Dedifferentiated amniotic fluid mesenchymal stem cell (primary cell): ENCODE data around the gene NME3.
"Not testable (repeated sequence)": the region's sequence is repeated elsewhere in the genome, so short reads cannot be mapped to it uniquely, and the experiment has no call there.

Source experiments
- DNase-seq: peaks from one replicate; pipeline ENCODE4 v3.0.0-alpha.2; 2016; ENCODE audit errors: extremely low spot score

The NME3 gene

DNA sequence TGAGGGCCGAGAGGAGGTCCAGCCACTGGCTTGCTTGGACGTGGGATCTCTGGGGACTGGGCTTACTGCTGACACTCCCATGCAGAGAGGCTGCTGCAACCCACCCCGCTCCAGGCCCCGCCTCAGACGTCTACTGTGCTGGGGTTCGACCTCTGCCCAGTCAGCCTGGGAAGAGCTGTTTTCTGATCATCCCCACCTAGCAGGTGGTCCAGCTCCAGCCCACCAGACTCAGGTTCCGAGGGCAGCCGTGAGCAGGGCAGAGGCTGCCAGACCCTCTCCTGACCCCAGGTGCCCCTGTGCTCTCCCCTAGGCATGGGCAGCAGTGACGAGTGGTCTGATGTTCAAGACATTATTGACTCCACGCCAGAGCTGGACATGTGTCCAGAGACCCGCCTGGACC, 23.4 kb downstream of the NME3 start:
- DNase-seq = no peak

DNA sequence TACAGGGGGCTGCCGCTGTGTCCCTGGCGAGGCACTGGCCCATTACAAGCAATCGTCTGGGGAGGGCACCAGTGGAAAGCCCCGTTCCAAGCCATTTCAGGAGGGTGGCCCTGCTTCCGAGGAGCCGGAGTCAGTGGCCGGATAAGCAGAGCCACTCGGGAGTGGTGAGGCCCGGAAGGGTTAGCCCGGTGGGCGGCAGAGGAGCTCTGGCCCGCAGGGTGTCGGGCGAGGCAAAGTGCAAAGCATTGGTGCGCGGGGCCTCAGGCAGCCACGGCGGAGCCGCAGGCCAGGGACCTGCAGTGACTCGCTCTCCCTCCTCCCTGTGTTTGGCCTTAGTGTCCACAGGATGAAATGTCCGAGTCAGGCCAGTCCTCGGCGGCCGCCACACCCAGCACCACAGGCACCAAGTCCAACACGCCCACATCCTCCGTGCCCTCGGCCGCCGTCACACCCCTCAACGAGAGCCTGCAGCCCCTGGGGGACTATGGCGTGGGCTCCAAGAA, 24.6 kb downstream of the NME3 start:
- DNase-seq = no peak

DNA sequence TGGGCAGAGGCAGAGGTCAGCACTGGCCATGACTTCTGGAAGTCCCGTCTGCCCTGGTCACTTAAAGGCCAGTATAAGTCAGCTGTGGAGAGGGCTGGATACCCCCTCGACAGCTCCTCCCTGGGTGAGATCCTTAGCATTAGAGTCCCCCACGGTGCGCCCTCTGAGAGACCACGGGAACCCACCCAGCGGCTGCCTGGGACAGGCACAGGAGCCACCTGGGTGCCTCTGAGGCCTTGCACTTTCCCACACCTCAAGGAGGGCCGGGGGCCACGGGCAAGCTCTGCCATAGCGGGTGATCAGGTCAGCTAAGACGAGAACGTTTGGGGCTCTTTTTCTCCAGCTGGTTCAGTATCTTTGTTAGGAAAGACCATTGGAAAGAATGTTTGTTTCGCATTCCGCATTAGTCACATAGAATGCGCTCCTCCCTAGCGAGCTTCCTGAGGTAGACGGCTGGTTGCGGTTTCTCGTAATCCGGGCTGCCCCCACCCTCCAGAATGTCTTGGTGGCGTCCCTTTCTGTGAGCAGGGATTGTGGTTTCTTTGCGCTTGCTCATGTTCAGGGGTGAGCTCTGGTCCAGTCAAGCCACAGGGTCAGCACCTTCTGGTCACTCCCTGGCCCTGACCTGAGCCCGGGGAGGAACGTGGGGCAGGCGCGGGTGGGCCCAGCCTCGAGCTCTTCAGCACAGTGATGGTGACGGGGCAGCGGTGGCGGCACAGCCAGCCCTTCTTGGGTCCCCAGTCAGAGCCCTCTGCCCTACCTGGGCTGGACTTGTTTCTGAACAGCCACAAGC, 25.2 kb downstream of the NME3 start:
- DNase-seq = peak; percentile 88

DNA sequence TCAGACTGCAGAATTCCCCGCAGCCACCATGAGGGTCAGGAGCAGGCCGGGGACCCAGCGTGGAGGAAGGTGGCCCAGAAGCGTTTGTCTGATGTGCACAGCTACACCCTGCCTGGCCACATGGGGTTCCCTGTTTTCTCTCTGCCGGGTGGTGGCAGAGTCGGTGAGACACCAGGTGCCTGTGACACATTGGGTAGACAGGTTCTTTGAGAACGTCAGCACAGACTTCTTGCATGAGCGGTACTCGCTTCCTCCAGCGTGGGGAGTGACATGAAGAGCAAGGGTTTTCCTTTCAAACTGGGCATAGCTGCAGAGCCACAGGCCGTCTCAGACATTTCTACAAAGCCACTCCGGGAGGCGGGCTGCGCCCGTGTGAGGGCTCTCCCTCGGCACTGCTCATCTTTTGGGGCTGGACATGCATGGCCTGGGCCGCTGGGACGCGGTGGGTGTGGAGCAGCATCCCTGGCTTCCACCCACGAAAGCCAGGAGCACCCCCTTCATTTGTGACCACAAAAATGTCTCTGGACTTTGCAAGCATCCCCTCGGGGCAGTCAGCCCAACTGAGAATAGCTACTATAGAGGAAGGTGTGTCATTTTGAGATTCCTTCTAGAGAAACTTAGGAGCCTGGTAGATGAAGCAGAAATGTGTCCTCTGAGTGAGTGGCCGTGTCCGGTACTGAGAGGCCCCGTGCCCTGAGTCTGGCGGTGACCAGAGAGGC, 26.0 kb downstream of the NME3 start:
- DNase-seq = peak; percentile 88

DNA sequence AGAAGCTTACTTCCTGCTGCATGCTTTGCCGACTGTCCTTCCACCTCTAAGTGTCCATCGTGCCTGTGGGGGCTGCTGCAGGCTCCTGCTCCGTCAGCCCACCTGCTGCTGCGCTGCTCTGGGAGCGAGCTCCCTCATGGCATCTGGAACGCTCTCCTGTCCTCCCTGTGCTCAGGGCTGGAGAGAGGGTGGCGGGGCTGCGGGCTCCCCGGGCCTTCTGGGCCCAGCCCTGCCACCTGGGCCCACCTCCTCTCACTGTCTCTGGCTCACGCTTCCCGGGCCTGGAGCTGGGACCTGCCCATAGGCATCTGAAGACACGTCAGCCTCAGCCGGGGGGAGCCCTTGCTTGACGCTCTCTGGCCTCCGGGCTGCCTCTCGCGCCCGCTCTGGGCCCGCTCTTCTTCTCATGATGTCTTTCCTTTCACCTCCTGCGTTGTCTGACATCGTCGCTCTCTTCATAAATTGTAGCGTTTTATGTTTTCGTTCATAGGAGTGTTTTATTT, 27.0 kb downstream of the NME3 start:
- no peak for DNase-seq

DNA sequence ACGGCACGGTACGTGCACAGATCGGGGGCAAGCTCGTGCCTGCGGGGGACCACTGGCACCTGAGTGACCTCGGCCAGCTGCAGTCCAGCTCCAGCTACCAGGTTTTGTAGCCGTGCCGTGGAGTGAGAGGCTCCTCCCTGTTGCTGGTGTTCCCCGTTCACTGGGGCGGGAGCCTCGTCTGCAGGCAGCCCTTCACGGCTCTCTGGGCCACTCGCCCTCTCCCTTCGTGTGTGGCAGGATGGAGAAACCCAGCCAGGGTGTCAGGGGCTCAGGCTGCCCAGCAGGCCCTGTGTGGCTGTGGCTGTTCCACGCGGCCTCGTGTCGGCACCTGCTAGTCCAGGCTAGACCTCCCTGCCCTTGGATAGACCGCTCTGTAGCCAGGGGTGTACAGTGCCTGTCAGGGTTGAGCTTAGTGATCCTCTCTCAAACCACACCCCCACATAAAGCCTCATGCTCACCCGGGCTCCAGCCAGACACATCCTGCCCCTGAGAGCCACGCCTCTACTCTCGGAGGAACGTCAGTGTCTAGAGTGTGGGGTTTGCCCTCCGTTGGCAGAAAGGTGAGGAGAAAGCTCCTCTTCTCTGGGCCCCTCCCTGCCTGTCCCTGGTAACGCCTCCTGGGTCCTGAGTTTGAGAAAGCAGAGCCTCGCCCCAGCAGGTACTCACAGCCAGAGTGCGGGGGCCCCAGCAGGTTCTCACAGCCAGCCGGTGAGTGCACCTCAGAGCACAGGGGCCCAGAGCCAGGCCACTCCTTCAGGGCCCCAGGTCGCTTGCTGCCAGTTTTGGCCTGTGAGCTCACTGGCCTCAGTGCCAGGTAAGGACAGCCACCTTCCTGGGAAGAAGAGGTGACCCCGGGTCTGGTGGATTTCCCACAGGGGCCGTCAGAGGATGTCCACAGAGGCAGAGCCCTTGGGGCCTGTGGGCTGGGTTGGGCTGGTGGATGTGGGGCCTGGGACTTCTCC, 27.7 kb downstream of the NME3 start:
- DNase-seq = no peak

DNA sequence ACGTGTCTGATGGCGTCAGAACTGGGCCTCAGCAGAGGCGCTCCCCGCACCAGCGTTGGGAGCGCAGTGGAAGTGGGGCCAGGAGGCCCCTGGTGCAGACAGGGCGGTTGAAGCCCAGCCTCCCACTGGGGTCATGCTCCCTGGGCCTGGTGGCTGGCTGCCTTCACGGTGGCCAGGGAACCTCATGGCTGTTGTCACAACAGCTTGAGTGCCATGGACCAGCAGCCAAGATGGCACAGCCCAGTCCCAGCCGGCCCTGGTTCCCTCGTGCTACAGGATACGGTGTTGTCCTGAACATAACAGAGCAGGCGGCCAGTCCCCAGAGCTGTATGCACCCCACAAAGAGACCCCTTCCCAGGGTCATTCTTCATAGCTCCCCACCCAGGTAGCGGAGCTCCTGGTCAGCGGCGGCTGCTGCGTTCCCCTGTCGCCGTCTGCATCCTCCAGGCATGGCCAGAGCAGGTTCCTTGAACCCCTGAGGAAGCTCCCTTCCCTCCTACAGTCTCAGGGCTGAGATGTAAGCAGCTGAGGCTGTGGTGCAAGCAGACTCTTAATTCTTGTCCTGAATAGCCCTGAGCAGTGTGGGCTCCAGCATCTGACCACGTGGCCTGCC, 29.7 kb downstream of the NME3 start:
- no peak for DNase-seq

DNA sequence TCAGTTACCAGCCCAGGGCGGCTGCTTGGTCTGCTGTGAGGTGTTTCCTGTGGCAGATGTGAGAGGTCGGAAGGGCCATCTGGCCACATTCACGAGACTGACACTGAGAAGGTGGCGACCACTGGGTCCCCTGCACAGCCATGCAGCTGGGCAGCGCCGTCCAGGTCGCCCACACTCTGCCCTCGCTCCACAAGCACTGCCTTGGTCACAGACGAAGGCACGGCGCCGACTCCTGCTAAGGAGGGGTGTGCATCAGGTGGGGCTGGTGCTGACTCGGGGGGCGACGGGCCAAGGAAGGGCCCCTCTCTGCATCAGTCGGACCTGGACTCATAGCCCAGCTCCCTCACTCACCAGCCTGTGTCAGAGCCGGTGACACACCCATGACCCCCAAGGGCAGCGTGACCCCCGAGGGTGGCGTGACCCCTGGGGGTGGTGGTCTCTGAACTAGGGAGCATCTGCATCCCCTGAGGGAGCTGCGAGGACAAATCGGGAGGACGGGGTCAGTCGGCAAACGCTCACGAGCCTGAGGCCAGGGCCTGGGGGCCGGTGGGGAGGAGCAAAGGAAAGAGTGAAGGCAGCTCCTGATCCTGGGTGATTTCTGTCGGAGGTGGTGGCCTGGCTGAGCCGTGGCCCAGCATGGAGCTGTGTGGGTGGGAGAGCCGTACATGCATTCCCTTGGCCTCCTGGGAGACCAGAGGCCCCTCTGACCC, 30.4 kb downstream of the NME3 start:
- no peak for DNase-seq

DNA sequence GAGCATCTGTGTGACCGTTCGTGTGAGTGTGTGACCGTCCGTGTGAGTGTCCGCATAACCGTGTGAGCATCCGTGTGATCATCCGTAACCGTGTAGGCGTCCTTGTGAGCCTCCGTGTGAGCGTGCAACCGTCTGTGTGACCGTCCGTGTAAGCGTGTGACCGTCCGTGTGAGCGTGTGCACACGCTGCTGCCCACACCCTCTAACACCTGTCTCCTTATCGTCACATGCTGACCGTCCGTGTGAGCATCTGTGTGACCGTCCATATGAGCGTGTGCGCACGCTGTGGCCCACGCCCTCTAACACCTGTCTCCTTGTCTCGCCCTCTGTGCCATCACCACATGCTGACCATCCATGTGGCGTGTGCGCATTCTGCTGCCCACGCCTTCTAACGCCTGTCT, 31.1 kb downstream of the NME3 start:
- no peak for DNase-seq

DNA sequence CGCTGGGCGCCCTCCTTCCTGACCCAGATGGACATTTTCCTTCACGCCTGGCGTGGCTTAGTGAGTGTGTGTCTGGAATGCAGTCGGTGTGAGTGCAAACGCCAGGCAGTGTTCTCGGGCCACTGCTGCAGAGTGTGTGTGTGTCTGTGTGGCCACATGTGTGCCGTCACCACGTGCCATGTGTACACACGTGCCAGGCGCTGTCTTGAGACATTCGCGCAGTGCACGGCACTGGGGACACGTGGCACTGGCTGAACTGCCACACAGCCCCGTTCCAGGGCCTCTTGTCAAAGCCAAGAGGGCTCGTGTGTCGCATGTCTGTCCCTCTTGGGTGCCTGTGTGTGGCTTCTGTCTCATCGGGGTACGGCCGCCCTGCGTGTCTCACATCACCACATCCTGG, 36.5 kb downstream of the NME3 start:
- DNase-seq = no peak

DNA sequence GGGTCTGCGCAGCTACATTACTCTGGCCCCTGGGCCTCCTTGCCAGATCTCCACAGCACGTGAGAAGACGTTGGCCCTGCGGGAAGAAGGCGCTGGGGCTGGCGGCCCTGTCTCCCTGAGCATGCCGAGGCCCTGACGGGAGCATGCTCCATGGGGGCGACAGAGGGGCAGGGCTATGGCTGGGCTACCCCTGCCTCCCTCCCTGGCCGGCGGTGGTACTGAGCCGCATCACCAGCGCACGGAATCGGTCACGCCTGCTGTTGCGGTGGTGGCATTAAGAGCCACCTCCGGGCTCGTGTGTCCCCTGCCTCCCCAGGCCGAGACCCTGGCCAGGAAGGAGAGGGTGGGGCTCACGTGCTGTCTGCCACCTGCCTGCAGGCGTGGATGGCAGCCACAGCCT, 37.2 kb downstream of the NME3 start:
- DNase-seq = no peak

DNA sequence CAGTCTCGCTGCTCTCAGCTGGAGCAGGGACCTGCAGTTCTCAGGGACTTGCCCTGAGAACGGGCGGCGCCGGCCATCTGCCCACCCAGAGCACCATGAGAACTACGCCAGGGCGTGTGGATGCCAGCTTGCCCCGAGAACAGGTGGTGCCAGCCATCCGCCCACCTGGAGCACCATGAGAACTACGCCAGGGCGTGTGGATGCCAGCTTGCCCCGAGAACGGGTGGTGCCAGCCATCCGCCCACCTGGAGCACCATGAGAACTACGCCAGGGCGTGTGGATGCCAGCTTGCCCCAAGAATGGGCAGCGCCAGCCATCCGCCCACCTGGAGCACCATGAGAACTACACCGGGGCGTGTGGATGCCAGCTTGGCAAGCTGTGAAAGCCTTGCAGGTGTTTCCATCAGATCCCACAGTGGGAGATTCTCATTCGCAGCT, 38.8 kb downstream of the NME3 start:
- not testable (repeated sequence) for DNase-seq

DNA sequence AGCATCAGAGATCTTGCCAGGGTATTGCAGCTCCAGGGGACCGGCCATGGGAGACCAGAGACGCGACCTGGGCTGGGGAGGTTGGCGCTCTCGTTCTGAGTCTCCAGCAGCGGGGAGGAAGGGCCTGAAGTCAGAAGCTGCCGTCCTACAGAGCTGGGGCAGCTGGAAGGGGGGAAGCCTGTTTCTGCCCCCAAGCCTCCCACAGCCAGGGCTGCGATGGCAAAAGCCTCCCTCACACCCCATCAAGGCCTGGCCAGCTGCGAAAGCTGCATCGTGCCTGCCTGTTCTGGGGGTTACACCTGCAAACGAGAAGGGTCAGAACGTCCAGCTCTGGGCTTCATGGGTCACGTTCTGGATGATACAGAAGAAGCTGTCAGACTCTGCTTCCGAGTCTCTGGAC, 39.3 kb downstream of the NME3 start:
- no peak for DNase-seq

DNA sequence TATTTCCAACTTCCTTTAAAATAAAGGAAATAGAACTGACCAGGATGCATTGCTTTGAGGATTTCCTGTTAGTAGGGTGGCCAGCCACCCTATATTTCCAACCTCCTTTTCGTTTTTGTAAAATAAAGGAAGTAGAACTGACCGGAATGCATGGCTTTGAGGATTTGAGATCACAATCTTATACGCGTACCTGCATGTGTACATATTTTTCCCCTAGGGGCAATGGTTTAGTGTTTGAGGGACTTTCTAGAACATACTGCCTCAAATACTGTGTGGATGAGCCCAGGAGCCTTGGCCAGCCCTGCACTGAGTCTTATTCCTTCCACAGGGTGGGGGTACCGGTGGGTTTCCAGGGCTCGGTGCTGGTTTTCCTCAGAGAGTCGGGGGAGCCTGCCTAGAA, 39.7 kb downstream of the NME3 start:
- no peak for DNase-seq

DNA sequence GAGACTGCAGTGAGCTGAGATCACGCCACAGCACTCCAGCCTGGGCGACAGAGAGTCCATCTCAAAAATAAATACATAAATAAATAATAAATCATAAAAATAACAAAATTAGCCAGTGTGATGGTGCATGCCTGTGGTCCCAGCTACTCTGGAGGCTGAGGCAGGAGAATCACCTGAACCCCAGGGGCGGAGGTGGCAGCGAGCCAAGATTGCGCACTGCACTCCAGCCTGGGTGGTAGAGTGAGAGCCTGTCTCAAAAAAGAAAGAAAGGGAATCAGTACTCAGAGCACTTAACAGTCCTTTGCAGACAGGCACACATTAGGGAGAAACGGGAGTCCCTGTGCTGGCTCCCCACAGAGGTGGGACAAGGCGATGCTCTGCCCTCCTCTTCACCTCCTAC, 40.3 kb downstream of the NME3 start:
- DNase-seq = no peak

DNA sequence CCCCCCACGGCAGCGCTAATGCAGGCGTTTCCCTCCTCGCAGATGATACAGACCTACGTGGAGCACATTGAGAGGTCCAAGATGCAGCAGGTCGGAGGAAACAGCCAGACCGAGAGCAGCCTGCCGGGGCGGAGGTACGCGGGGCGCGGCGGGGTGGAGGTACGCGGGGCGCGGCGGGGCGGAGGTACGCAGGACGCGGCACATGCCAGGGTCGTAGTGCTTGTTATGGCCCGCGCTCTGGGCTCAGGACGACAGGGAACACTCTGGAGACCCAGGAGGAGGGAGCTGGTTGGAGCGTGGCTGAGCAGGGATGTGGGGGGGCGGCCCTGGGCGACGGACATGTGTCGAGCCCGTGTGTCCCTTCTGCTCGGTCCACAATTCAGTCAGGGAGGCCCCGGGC, 41.9 kb downstream of the NME3 start:
- DNase-seq = no peak

DNA sequence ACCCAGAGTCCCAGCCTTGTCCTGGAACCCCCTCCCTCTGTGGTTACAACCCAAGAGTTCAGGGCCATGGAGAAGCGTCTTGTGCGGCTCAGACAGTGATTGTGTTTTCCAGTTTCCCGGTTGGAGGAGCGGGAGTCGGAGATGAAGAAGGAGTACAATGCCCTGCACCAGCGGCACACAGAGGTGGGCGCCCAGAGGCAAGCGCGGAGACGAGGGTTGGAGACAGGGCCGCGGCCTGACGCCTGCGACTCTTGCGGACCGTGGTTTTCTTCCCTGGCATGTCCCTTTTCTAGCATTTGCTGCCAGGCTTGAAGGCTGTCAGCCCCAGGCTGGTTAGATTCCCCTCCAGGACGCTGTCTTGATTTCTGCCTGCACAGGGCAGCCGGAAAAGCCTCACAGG, 42.3 kb downstream of the NME3 start:
- no peak for DNase-seq

DNA sequence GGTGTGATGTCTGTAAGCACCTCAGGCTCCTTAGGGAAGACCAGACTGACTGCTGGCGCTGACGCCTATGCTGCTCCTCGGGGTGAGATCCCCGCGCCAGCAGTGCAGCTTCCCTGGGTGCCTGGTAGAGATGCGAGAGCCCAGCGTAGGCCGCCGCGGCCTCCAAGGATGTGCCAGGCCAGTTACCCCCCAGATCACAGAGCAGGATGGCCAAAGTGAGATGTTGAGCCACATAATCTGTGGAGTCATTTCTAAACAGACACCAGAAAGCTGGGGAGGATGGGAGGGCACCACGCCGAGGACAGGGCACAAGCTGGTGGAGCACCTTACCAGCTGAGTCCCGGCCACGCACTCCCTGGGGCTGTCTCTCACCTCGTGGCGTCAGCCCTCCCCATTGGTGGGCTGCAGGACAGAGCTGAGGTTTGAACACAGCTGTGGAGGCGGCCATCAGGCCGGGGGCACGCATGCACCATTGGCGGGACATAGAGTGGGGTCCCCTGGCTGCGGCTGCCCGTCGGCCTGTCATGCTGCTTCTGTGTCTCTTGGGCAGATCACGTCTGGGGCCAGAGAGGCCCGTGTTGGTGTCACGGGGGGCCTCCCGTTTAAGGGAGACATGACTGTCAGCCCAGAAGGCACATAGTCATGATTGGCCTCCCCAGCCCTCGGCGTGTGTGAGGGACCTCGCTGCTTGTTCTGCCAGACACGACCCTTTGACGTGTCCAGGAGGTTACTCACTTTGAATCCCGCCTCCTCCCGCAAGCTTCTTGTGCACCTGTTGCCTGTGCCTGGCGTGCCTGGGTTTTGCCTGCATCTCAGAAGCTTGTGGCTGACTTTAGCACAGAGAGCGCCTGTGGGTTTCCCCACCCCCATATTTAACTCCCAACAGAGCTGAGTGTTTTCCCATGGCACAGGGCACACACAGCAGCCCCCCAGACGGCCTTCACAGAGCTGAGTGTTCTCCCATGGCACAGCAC, 43.4 kb downstream of the NME3 start:
- DNase-seq = no peak

DNA sequence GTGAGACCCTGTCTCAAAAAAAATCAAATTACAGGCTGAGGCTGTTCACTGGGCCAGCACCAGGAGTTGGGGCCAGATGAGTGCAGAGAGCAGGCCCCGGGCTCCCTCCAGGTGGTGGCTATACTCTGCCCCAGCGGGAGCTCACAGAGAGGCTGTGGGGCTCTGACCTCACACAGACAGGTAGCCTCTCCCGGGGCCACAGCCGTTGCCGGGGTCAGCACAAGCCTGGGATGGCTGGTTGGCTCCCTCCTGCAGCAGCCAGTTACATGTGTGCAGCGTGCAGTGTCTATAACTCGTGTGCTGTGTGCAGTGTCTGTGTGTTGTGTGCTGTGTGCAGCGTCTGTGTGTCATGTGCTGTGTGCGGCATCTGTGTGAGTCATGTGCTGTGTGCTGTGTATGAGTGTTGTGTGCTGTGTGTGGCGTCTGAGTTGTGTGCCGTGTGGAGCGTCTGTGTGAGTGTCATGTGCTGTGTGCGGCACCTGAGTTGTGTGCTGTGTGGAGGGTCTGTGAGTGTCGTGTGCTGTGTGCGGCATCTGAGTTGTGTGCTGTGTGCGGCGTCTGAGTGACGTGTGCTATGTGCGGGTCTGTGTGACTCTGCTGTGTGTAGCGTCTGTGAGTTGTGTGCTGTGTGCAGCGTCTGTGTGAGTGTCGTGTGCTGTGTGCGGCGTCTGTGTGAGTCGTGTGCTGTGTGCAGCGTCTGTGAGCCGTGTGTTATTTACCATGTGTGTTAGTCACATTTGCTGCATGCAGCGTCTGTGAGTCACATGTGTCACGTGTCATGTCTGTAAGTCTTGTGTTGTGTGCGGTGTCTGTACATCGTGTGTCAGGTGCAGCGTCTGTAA, 44.5 kb downstream of the NME3 start:
- DNase-seq = no peak
